ENCODE data around the gene IMMP2L. TPM values are rescaled to one million over a fixed set of nuclear protein-coding genes. Genes with fewer than 3 reads are reported as not detected.

IMMP2L gene
- total and polyA plus RNA-seq, 2 of the 8 experiments (the other 6 are each of a cell fraction or from before 2014, with no cell fraction given): 2.3 to 10.1 TPM

DNA sequence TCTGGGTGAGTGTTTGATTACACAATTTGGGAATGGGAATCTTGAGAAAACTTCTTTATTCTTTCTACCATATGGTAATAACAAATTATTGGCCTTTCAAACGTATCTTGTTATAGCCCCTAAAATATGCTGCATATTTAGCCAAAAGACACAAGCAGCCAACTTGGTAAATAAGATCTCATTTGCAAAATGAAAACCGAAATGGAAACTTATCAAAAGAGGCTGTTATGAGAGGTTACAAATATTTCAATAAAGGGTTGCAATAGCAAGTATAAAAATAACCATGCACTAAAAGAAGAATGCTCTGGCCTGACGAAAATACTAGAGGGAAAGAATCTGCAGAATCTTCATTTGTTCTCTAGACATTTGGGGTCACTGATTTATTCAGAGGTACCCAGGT, 730.9 kb downstream of the IMMP2L start (continued):
- TF ChIP-seq SAP30 (IDR thresholded peaks at IDR 0.05; ENCODE audit: insufficient read depth, insufficient replicate concordance, low read length): no peak
- no peak for TF ChIP-seq YY1 (IDR thresholded peaks at IDR 0.05; ENCODE audit: low read depth, low read length)
- TF ChIP-seq ZNF274 (IDR thresholded peaks at IDR 0.05; ENCODE audit: borderline replicate concordance, extremely low read depth, low read length): no peak
- no peak for TF ChIP-seq TCF12 (IDR thresholded peaks at IDR 0.05; ENCODE audit: low read depth, low read length)

All from H1 (cell line).